ENCODE results near the gene STXBP5. TPM values are rescaled to one million over a fixed set of nuclear protein-coding genes. Genes with fewer than 3 reads are reported as not detected.

The STXBP5 gene
- total RNA-seq, 4 donors from 2014 or later = 15.6 to 41.3 (median 20.4) TPM

GRCh38 chr6:147227770-147228320, 23.6 kb downstream of the STXBP5 start:
- intact Hi-C loops (cut with DNase I; ENCODE audit: low total_unique reads) = no loop called here
- no peak for ATAC-seq
- no peak for TF ChIP-seq CTCF (IDR thresholded peaks at IDR 0.05 in 4 of 5, conservative IDR thresholded peaks at IDR 0.05 in 1 of 5)
- TF ChIP-seq POLR2A (IDR thresholded peaks at IDR 0.05) = no peak

GRCh38 chr6:147231589-147231988, 27.4 kb downstream of the STXBP5 start:
- in situ Hi-C loops (cut with MboI; ENCODE audit: low sequenced_read_pairs in 4 of 4) (no loop called here), intact Hi-C loops (cut with DNase I; ENCODE audit: low total_unique reads) (no loop called here)
- ATAC-seq = no peak
- no peak overlapping the region for H3K27ac ChIP-seq
- H3K4me1 ChIP-seq = peaks cover 0 to 4% of the 10 kb centered on the region in 2 donors
- H3K9me3 ChIP-seq = no peaks in the 10 kb centered on the region
- H3K4me3 ChIP-seq = no peak overlapping the region
- H3K27me3 ChIP-seq = no peaks in the 10 kb centered on the region
- no peak for DNase-seq
- TF ChIP-seq POLR2A (IDR thresholded peaks at IDR 0.05) = no peak
- TF ChIP-seq CTCF (IDR thresholded peaks at IDR 0.05 in 4 of 5, conservative IDR thresholded peaks at IDR 0.05 in 1 of 5) = no peak
- no peaks in the 10 kb centered on the region for H3K36me3 ChIP-seq

More at GRCh38 chr6:147227770-147228320, 23.6 kb downstream of the STXBP5 start:
- Histone ChIP-seq H3K27ac (no peak overlapping the region), H3K4me3 (no peak overlapping the region), H3K4me1 (peaks cover 0 to 4% of the 10 kb centered on the region in 2 donors), H3K27me3 (no peaks in the 10 kb centered on the region), H3K9me3 (no peaks in the 10 kb centered on the region), H3K36me3 (no peaks in the 10 kb centered on the region)
- DNase-seq = no peak
- in situ Hi-C loops (cut with MboI; ENCODE audit: low sequenced_read_pairs in 4 of 4) = no loop called here

- peaks cover 0 to 9% of the 10 kb centered on the region in 2 donors for H3K36me3 ChIP-seq
- DNase-seq = no peak
- H3K4me1 ChIP-seq = peaks cover 0 to 4% of the 10 kb centered on the region in 2 donors
- H3K9me3 ChIP-seq = no peaks in the 10 kb centered on the region
- H3K4me3 ChIP-seq = no peak overlapping the region
- TF ChIP-seq CTCF (IDR thresholded peaks at IDR 0.05 in 4 of 5, conservative IDR thresholded peaks at IDR 0.05 in 1 of 5) (no peak), POLR2A (IDR thresholded peaks at IDR 0.05) (no peak)
- no peaks in the 10 kb centered on the region for H3K27me3 ChIP-seq
- in situ Hi-C loops (cut with MboI; ENCODE audit: low sequenced_read_pairs in 4 of 4) (no loop called here), intact Hi-C loops (cut with DNase I; ENCODE audit: low total_unique reads) (no loop called here)
- no peak overlapping the region for H3K27ac ChIP-seq
- no peak for ATAC-seq
These were observed 30.5 kb downstream of the STXBP5 start for GRCh38 chr6:147234685-147235084.

GRCh38 chr6:147238164-147238563, 33.9 kb downstream of the STXBP5 start:
- in situ Hi-C loops (cut with MboI; ENCODE audit: low sequenced_read_pairs in 4 of 4) (no loop called here), intact Hi-C loops (cut with DNase I; ENCODE audit: low total_unique reads) (no loop called here)
- Histone ChIP-seq H3K27me3 (no peaks in the 10 kb centered on the region), H3K4me3 (no peak overlapping the region), H3K27ac (no peak overlapping the region), H3K36me3 (peaks cover 0 to 9% of the 10 kb centered on the region in 2 donors), H3K9me3 (no peaks in the 10 kb centered on the region), H3K4me1 (peaks cover 0 to 2% of the 10 kb centered on the region in 2 donors)
- TF ChIP-seq CTCF (IDR thresholded peaks at IDR 0.05 in 4 of 5, conservative IDR thresholded peaks at IDR 0.05 in 1 of 5) (no peak), POLR2A (IDR thresholded peaks at IDR 0.05) (no peak)
- DNase-seq (no peak), ATAC-seq (no peak)

GRCh38 chr6:147238906-147239305, 34.7 kb downstream of the STXBP5 start:
- Histone ChIP-seq H3K4me1 (peaks cover 0 to 5% of the 10 kb centered on the region in 2 donors), H3K9me3 (no peaks in the 10 kb centered on the region), H3K4me3 (no peak overlapping the region), H3K36me3 (peaks cover 0 to 9% of the 10 kb centered on the region in 2 donors), H3K27ac (no peak overlapping the region), H3K27me3 (no peaks in the 10 kb centered on the region)
- intact Hi-C loops (cut with DNase I; ENCODE audit: low total_unique reads) (no loop called here), in situ Hi-C loops (cut with MboI; ENCODE audit: low sequenced_read_pairs in 4 of 4) (no loop called here)
- ATAC-seq (no peak), DNase-seq (no peak)
- TF ChIP-seq POLR2A (IDR thresholded peaks at IDR 0.05) (no peak), CTCF (IDR thresholded peaks at IDR 0.05 in 4 of 5, conservative IDR thresholded peaks at IDR 0.05 in 1 of 5) (no peak)
